Liver (tissue), 9 donors: ENCODE measurements around the gene RALGAPB. TPM values are rescaled to one million over a fixed set of nuclear protein-coding genes. Genes with fewer than 3 reads are reported as not detected.

ENCODE experiments used
- DNase-seq: peaks from one replicate; pipeline ENCODE4 v3.0.0-alpha.2; 2017; ENCODE audit warnings: low spot score
- H3K27ac ChIP-seq, 2 donors: one replicate each; pipeline ENCODE4 v1.7.0; 2013; ENCODE audit warnings: inconsistent platforms in 2 of 2, low read length in 2 of 2, control low read depth in 1 of 2, low read depth in 1 of 2, mild to moderate bottlenecking in 1 of 2
- H3K27me3 ChIP-seq, 4 donors: one replicate each; pipeline versions ENCODE4 v1.6.1 to v1.7.0; 2013; ENCODE audit warnings: low read length in 3 of 4, inconsistent platforms in 1 of 4, mild to moderate bottlenecking in 1 of 4, moderate library complexity in 1 of 4; ENCODE audit not compliant: control insufficient read depth in 4 of 4, insufficient read depth in 4 of 4
- H3K36me3 ChIP-seq, 4 donors: one replicate each; pipeline versions ENCODE4 v1.6.1 to v1.7.0; 2013; ENCODE audit warnings: low read length in 3 of 4, mild to moderate bottlenecking in 3 of 4, low read depth in 1 of 4, moderate library complexity in 1 of 4; ENCODE audit not compliant: control insufficient read depth in 4 of 4, insufficient read depth in 3 of 4
- H3K4me1 ChIP-seq, 4 donors: one replicate each; pipeline versions ENCODE4 v1.6.1 to v1.7.0; 2013; ENCODE audit warnings: low read length in 3 of 4, mild to moderate bottlenecking in 3 of 4, moderate library complexity in 1 of 4; ENCODE audit not compliant: control insufficient read depth in 4 of 4, insufficient read depth in 4 of 4
- H3K4me3 ChIP-seq, 3 donors: one replicate each; pipeline versions ENCODE4 v1.6.1 to v1.7.0; 2013; ENCODE audit warnings: low read length in 3 of 3, control low read depth in 1 of 3, low read depth in 1 of 3, mild to moderate bottlenecking in 1 of 3
- H3K9ac ChIP-seq, 2 donors: one replicate each; pipeline ENCODE4 v1.7.0; 2013; ENCODE audit warnings: low read length in 2 of 2, mild to moderate bottlenecking in 2 of 2, moderate library complexity in 2 of 2, control low read depth in 1 of 2, low read depth in 1 of 2
- H3K9me3 ChIP-seq, 4 donors: one replicate each; pipeline versions ENCODE4 v1.6.1 to v1.7.0; 2013; ENCODE audit warnings: low read length in 3 of 4; ENCODE audit not compliant: control insufficient read depth in 4 of 4
- EGR1 ChIP-seq, 2 donors: IDR thresholded peaks; 2 replicates each; pipeline ENCODE4 v1.6.1; 2016 to 2018; ENCODE audit warnings: antibody characterized with exemption in 2 of 2, low read depth in 2 of 2
- FOXA2 ChIP-seq: IDR thresholded peaks from 2 replicates; pipeline ENCODE4 v1.6.1; 2016; ENCODE audit warnings: antibody characterized with exemption
- HNF4G ChIP-seq: IDR thresholded peaks from 2 replicates; pipeline ENCODE4 v1.6.1; 2016; ENCODE audit warnings: antibody characterized with exemption
- JUND ChIP-seq, 2 donors: IDR thresholded peaks; 2 replicates each; pipeline ENCODE4 v1.6.1; 2016; ENCODE audit warnings: antibody characterized with exemption in 2 of 2
- RAD21 ChIP-seq, 2 donors: IDR thresholded peaks; 2 replicates each; pipeline ENCODE4 v1.6.1; 2016; ENCODE audit warnings: antibody characterized with exemption in 2 of 2, mild to moderate bottlenecking in 2 of 2
- RXRA ChIP-seq, 2 donors: IDR thresholded peaks; 2 replicates each; pipeline ENCODE4 v1.6.1; 2017 to 2018; ENCODE audit warnings: antibody characterized with exemption in 2 of 2, mild to moderate bottlenecking in 1 of 2
- SP1 ChIP-seq: IDR thresholded peaks from 2 replicates; pipeline ENCODE4 v1.6.1; 2018; ENCODE audit warnings: antibody characterized with exemption, mild to moderate bottlenecking
- TAF1 ChIP-seq: conservative IDR thresholded peaks from 2 replicates; pipeline ENCODE4 v1.6.1; 2016; ENCODE audit warnings: antibody characterized with exemption, mild to moderate bottlenecking
- YY1 ChIP-seq: IDR thresholded peaks from 2 replicates; pipeline ENCODE4 v1.6.1; 2016; ENCODE audit warnings: antibody characterized with exemption, mild to moderate bottlenecking
- WGBS: extraction: QIAGEN DNeasy Blood & Tissue Kit; methylation state at CpG from one replicate; pipeline ENCODE4 v1.1.7; 2013; 5-methylcytosine and 5-hydroxymethylcytosine counted together
- polyA plus RNA-seq, 2 donors: library from polyadenylated mRNA; stranded (reverse) in 1 of 2; unstranded in 1 of 2; fragments of 200-250 nt in 1 of 2; fragments of >200 nt in 1 of 2; fragmentation: Nextera tagmentation in 1 of 2; extraction: Ambion mirVana in 1 of 2; gene quantifications; one replicate each; pipeline versions ENCODE4 v1.2.1 to v1.2.3, GENCODE V29; 2013 to 2015
- total RNA-seq, 2 donors: library from RNA; depleted of rRNA; stranded (reverse); fragments of >200 nt; gene quantifications; one replicate each; pipeline ENCODE4 v1.2.3, GENCODE V29; 2014
- TF ChIP-seq, protein P1 (sequence below): IDR thresholded peaks from 2 replicates; pipeline ENCODE4 v1.6.1; 2016; ENCODE audit warnings: antibody characterized with exemption
- TF ChIP-seq, protein P2 (sequence below): IDR thresholded peaks from 2 replicates; pipeline ENCODE4 v1.6.1; 2016; ENCODE audit warnings: antibody characterized with exemption
- TF ChIP-seq, protein P3 (sequence below): IDR thresholded peaks from 2 replicates; pipeline ENCODE4 v1.6.1; 2016; ENCODE audit warnings: antibody characterized with exemption, mild to moderate bottlenecking
- TF ChIP-seq, protein P4 (sequence below): fragments of 150-350 bp; IDR thresholded peaks from 2 replicates; pipeline ENCODE4 v1.5.1; 2017; ENCODE audit warnings: improper control_type of control experiment, low read depth, low read length; ENCODE audit not compliant: missing input control
- TF ChIP-seq, protein P5 (sequence below): IDR thresholded peaks from 2 replicates; pipeline ENCODE4 v1.6.1; 2016; ENCODE audit warnings: antibody characterized with exemption
- donor health status: healthy.
- donor health status: healthy.
- donor health status: healthy.
- donor health status: healthy.
- donor health status: healthy.

RALGAPB gene
- total and polyA plus RNA-seq, 4 donors, result 4.3 to 19.7 (median 9.5) TPM

DNA sequence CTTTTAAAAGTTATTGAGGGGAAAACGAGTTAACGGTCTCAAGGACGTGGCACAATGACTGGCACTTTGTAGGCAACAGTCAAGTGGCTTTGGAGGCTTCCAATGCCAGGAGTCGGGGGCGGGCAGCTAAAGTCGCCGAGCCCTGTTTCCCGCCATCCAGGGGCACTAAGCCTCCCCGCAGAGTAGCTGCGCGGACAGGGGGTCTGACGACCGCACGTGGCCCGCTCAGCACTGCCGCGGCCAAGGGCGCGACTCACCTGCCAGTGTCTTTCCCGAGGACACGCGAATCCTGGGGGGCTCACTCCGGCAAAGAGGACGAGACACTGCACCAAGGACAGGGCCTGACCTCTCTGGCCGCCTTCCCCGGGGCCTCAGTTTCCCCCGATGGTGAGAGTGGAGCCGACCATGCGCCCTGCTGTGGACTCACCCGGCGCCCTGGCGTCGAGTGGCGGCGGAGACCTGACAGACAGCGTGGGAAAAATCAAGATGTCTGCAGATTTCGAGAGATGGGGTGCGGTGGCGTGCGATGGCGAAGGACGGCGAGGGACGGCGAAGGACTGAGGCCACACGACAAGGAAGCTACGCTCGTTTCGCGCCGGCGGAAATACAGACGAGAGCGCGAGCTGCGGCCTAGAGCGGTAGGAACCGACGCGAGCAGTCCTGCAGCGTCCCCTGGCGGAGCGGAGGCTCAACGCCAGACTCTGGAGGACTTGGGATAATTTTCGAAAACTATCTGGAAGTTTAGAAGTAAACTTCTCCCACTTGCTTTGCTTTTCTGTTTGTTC lies 37.7 kb upstream of the RALGAPB start, which contains the start of gene SNHG17 (continued):
- TF ChIP-seq RAD21 (IDR thresholded peaks at IDR 0.05), result peak; percentile 67 to 77
- TF ChIP-seq SP1, result peak; percentile 65
- TF ChIP-seq, protein P1, sequence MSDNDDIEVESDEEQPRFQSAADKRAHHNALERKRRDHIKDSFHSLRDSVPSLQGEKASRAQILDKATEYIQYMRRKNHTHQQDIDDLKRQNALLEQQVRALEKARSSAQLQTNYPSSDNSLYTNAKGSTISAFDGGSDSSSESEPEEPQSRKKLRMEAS, result peak; percentile 98
- peak; percentile 39 to 41 for TF ChIP-seq RXRA (IDR thresholded peaks at IDR 0.05)
- TF ChIP-seq, protein P2, sequence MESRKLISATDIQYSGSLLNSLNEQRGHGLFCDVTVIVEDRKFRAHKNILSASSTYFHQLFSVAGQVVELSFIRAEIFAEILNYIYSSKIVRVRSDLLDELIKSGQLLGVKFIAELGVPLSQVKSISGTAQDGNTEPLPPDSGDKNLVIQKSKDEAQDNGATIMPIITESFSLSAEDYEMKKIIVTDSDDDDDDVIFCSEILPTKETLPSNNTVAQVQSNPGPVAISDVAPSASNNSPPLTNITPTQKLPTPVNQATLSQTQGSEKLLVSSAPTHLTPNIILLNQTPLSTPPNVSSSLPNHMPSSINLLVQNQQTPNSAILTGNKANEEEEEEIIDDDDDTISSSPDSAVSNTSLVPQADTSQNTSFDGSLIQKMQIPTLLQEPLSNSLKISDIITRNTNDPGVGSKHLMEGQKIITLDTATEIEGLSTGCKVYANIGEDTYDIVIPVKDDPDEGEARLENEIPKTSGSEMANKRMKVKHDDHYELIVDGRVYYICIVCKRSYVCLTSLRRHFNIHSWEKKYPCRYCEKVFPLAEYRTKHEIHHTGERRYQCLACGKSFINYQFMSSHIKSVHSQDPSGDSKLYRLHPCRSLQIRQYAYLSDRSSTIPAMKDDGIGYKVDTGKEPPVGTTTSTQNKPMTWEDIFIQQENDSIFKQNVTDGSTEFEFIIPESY, result no peak

DNA sequence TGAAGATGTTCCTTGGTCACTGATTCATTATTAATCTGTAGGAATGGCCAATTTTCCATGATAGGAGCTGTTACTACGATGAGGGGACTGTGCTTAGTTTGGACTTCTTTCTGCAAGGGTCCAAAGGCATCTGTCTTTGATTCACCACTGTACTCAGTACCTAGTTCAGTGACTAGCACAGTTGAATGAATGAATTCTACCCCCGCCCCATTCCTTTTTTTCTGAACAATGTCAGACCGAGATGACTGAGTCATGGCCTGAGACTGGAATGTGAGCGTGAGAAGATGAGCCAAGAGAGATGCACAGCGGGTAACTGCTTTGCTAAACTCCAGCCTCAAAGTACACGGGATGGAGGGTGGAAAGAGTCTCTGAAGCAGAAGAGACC lies 37.1 kb upstream of the RALGAPB start:
- 69% methylated on average over 6 of the region's 6 CpGs for WGBS
- Histone ChIP-seq H3K36me3 (peaks cover 7 to 27% (median 23%) of the 10 kb centered on the region in 4 donors), H3K4me1 (peaks cover 0 to 24% (median 10%) of the 10 kb centered on the region in 4 donors), H3K9me3 (no peaks in the 10 kb centered on the region), H3K27me3 (no peaks in the 10 kb centered on the region), H3K4me3 (no peak overlapping the region), H3K27ac (no peak overlapping the region), H3K9ac (no peak overlapping the region)
- DNase-seq, result no peak
- TF ChIP-seq HNF4G (no peak), YY1 (no peak), SP1 (no peak)
- TF ChIP-seq, protein P3, sequence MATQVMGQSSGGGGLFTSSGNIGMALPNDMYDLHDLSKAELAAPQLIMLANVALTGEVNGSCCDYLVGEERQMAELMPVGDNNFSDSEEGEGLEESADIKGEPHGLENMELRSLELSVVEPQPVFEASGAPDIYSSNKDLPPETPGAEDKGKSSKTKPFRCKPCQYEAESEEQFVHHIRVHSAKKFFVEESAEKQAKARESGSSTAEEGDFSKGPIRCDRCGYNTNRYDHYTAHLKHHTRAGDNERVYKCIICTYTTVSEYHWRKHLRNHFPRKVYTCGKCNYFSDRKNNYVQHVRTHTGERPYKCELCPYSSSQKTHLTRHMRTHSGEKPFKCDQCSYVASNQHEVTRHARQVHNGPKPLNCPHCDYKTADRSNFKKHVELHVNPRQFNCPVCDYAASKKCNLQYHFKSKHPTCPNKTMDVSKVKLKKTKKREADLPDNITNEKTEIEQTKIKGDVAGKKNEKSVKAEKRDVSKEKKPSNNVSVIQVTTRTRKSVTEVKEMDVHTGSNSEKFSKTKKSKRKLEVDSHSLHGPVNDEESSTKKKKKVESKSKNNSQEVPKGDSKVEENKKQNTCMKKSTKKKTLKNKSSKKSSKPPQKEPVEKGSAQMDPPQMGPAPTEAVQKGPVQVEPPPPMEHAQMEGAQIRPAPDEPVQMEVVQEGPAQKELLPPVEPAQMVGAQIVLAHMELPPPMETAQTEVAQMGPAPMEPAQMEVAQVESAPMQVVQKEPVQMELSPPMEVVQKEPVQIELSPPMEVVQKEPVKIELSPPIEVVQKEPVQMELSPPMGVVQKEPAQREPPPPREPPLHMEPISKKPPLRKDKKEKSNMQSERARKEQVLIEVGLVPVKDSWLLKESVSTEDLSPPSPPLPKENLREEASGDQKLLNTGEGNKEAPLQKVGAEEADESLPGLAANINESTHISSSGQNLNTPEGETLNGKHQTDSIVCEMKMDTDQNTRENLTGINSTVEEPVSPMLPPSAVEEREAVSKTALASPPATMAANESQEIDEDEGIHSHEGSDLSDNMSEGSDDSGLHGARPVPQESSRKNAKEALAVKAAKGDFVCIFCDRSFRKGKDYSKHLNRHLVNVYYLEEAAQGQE, result no peak

DNA sequence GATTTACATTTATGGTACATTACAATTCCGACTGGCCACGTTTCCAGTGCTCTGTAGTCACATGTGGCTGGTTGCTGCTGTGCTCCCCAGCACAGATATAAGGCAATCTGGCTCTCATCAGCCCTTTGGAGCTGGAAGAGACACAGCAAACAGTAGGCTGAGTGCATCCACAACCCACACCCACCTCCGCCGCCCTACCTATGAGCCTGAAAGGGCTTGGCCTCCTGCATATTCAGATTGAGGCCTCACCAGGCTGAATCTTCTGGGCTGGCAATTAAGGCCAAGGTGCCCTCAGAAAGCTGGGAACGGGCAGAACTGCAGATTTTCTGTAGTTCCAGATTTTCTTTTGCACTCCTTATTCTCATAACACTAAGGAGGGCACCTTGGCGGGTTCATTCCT lies 34.8 kb upstream of the RALGAPB start:
- 87% methylated on average over 6 of the region's 6 CpGs for WGBS
- Histone ChIP-seq H3K36me3 (peaks cover 2 to 6% (median 3%) of the 10 kb centered on the region in 4 donors), H3K4me3 (no peak overlapping the region), H3K9me3 (no peaks in the 10 kb centered on the region), H3K4me1 (peaks cover 0 to 15% (median 4%) of the 10 kb centered on the region in 4 donors), H3K9ac (no peak overlapping the region), H3K27me3 (no peaks in the 10 kb centered on the region), H3K27ac (no peak overlapping the region)
- DNase-seq, result no peak
- TF ChIP-seq, protein P2, result no peak
- TF ChIP-seq JUND (IDR thresholded peaks at IDR 0.05) (no peak), SP1 (no peak), RXRA (IDR thresholded peaks at IDR 0.05) (no peak), TAF1 (no peak), FOXA2 (no peak), HNF4G (no peak), EGR1 (IDR thresholded peaks at IDR 0.05; ENCODE audit: low read depth in 2 of 2) (no peak)
- TF ChIP-seq, protein P1, result no peak
- TF ChIP-seq, protein P4, sequence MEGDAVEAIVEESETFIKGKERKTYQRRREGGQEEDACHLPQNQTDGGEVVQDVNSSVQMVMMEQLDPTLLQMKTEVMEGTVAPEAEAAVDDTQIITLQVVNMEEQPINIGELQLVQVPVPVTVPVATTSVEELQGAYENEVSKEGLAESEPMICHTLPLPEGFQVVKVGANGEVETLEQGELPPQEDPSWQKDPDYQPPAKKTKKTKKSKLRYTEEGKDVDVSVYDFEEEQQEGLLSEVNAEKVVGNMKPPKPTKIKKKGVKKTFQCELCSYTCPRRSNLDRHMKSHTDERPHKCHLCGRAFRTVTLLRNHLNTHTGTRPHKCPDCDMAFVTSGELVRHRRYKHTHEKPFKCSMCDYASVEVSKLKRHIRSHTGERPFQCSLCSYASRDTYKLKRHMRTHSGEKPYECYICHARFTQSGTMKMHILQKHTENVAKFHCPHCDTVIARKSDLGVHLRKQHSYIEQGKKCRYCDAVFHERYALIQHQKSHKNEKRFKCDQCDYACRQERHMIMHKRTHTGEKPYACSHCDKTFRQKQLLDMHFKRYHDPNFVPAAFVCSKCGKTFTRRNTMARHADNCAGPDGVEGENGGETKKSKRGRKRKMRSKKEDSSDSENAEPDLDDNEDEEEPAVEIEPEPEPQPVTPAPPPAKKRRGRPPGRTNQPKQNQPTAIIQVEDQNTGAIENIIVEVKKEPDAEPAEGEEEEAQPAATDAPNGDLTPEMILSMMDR, result no peak
- TF ChIP-seq, protein P3, result no peak
- TF ChIP-seq, protein P5, sequence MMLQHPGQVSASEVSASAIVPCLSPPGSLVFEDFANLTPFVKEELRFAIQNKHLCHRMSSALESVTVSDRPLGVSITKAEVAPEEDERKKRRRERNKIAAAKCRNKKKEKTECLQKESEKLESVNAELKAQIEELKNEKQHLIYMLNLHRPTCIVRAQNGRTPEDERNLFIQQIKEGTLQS, result no peak
